OCI-LY1 (cell line): ENCODE results near the gene IMPA2.

Source experiments
- H2AFZ ChIP-seq: fragments of 200-600 bp; sonication (generic), shearing (Covaris generic); 2 replicates; pipeline ENCODE4 v1.6.0; 2014; ENCODE audit warnings: antibody characterized with exemption, mild to moderate bottlenecking, low read length
- H3F3A ChIP-seq: fragments of 200-600 bp; sonication (generic), shearing (Covaris generic); 2 replicates; pipeline ENCODE4 v1.6.0; 2014; ENCODE audit warnings: mild to moderate bottlenecking, antibody characterized with exemption, low read length, moderate library complexity; ENCODE audit not compliant: insufficient read depth
- H3K27ac ChIP-seq: fragments of 200-600 bp; sonication (generic); 2 replicates; pipeline ENCODE4 v1.5.1; 2014; ENCODE audit warnings: low read length, mixed run types, mild to moderate bottlenecking, low read depth; ENCODE audit not compliant: poor library complexity, severe bottlenecking
- H3K27me3 ChIP-seq: fragments of 200-600 bp; sonication (generic); 2 replicates; pipeline ENCODE4 v1.6.0; 2014; ENCODE audit warnings: antibody characterized with exemption, mild to moderate bottlenecking, low read length, moderate library complexity; ENCODE audit not compliant: insufficient read depth
- H3K36me3 ChIP-seq: fragments of 200-600 bp; sonication (generic); 2 replicates; pipeline ENCODE4 v1.6.1; 2014; ENCODE audit warnings: mild to moderate bottlenecking, antibody characterized with exemption, low read length, moderate library complexity, mixed read lengths; ENCODE audit not compliant: insufficient read depth
- H3K4me1 ChIP-seq: fragments of 200-600 bp; sonication (generic); 2 replicates; pipeline ENCODE4 v1.5.1; 2014; ENCODE audit warnings: mild to moderate bottlenecking, low read length, moderate library complexity; ENCODE audit not compliant: insufficient read depth, severe bottlenecking
- H3K4me2 ChIP-seq: fragments of 200-600 bp; sonication (generic), shearing (Covaris generic); 2 replicates; pipeline ENCODE4 v1.6.1; 2014; ENCODE audit warnings: low read length
- H3K4me3 ChIP-seq: fragments of 200-600 bp; sonication (generic); 2 replicates; pipeline ENCODE4 v1.5.1; 2014; ENCODE audit warnings: low read length, low read depth, mild to moderate bottlenecking, mixed read lengths; ENCODE audit not compliant: poor library complexity, severe bottlenecking
- H3K79me2 ChIP-seq: fragments of 200-600 bp; shearing (Covaris generic); 2 replicates; pipeline ENCODE4 v1.6.1; 2016; ENCODE audit warnings: mixed run types, low read length, mixed read lengths; ENCODE audit not compliant: insufficient read depth
- H3K9ac ChIP-seq: fragments of 200-600 bp; sonication (generic), shearing (Covaris generic); 2 replicates; pipeline ENCODE4 v1.6.1; 2014; ENCODE audit warnings: mild to moderate bottlenecking, low read length, mixed read lengths
- H3K9me2 ChIP-seq: fragments of 200-600 bp; sonication (generic), shearing (Covaris generic); 2 replicates; pipeline ENCODE4 v1.6.1; 2014; ENCODE audit warnings: low read depth, mild to moderate bottlenecking, low read length, mixed read lengths
- H3K9me3 ChIP-seq: fragments of 200-600 bp; shearing (Covaris generic); 2 replicates; pipeline ENCODE4 v1.6.1; 2014; ENCODE audit warnings: low read length, mixed read lengths
- H4K20me1 ChIP-seq: fragments of 200-600 bp; sonication (generic), shearing (Covaris generic); 2 replicates; pipeline ENCODE4 v1.6.0; 2016; ENCODE audit warnings: mild to moderate bottlenecking, low read length; ENCODE audit not compliant: insufficient read depth
- CTCF ChIP-seq: fragments of 200-600 bp; sonication (generic), shearing (Covaris generic); IDR thresholded peaks from 2 replicates; pipeline ENCODE4 v1.5.1; 2017; ENCODE audit warnings: mild to moderate bottlenecking, antibody characterized with exemption, low read length, moderate library complexity, mixed read lengths
- EZH2 ChIP-seq: fragments of 200-600 bp; sonication (generic), shearing (Covaris generic); IDR thresholded peaks from 2 replicates; pipeline ENCODE4 v1.8.0; 2017; ENCODE audit warnings: borderline replicate concordance, mixed run types, mild to moderate bottlenecking, antibody characterized with exemption, low read length, moderate library complexity, mixed read lengths

The IMPA2 gene

DNA sequence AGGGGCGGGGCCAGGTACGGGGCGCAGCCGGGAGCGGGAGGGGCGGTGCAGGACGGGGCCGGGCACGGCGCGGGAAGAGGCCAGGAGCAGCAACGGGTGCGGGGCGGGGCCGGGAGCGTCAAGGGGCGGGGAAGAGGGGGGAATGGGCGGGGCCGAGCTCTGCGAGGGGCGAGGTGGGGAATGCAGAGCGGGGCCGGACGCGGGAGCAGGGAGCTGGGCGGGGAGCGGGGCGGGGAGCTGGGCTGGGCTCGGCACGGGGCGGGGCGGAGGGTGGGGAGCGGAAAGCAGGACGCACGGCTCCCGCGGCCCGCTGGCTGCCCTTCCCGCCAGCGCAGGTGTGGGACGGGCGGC lies at the start of gene IMPA2:
IMPA2 (plus strand) TSS at position 316 of the 351 bp plus-strand sequence. CDS start 163 bp downstream, outside the sequence.
- Histone ChIP-seq H3K9ac (peak within 1 kb of the TSS; percentile 72), H2AFZ (peak within 1 kb of the TSS; percentile 53), H3K4me3 (peak within 1 kb of the TSS; percentile 76), H3K4me1 (peaks cover 20% of the 10 kb centered on the region), H3K27me3 (no peaks in the 10 kb centered on the region), H3K9me2 (no peaks in the 10 kb centered on the region), H3F3A (no peaks in the 10 kb centered on the region), H3K79me2 (no peaks in the 10 kb centered on the region), H3K27ac (no peak within 1 kb of the TSS), H3K4me2 (peak within 1 kb of the TSS; percentile 88), H3K9me3 (no peaks in the 10 kb centered on the region), H4K20me1 (no peaks in the 10 kb centered on the region), H3K36me3 (no peaks in the 10 kb centered on the region)
- TF ChIP-seq CTCF (no peak), EZH2 (no peak)

GRCh38 chr18:11932393-11932792 lies 48.9 kb upstream of the IMPA2 start:
- H3K27me3 ChIP-seq: no peaks in the 10 kb centered on the region
- H3K9ac ChIP-seq: no peak overlapping the region
- no peak overlapping the region for H3K4me2 ChIP-seq
- H3K9me2 ChIP-seq: no peaks in the 10 kb centered on the region
- H3K9me3 ChIP-seq: no peaks in the 10 kb centered on the region
- H2AFZ ChIP-seq: no peak overlapping the region
- no peaks in the 10 kb centered on the region for H3K79me2 ChIP-seq
- no peak overlapping the region for H3K27ac ChIP-seq
- no peak overlapping the region for H3K4me3 ChIP-seq
- H3K36me3 ChIP-seq: no peaks in the 10 kb centered on the region
- H3K4me1 ChIP-seq: no peaks in the 10 kb centered on the region
- no peaks in the 10 kb centered on the region for H3F3A ChIP-seq
- TF ChIP-seq CTCF: no peak
- H4K20me1 ChIP-seq: no peaks in the 10 kb centered on the region

DNA sequence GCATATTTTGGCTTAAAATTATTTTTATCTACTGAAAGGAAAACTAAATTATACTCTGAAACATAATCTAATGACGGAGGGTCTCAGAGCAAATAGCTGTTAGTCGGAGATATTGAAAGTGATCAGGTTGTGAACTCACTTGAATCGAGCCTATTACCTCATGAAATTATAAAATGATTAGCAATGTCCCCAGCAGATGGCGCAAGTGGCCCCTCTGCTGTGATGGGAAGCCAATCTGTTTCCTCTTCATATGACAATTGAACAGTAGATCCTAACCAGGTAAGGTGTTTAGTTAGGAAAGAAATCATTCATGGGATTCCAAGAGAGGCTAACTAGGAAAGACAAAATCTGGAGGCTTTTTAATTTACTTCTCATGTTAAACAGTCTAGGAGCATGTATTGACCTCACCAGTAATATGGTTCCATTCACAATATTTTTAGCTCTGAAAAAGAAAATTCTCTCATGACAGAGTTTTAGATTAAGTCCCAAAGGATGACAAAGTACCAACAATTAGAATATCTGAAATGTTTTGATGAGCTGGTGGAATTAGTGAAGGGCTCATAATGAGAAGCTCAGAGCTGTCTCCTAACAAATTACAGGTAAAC lies 43.3 kb upstream of the IMPA2 start:
- no peaks in the 10 kb centered on the region for H3K9me3 ChIP-seq

More for the DNA sequence above, 43.3 kb upstream of the IMPA2 start:
- no peak overlapping the region for H3K4me2 ChIP-seq
- TF ChIP-seq CTCF: peak; percentile 93
- no peak for TF ChIP-seq EZH2
- no peak overlapping the region for H2AFZ ChIP-seq
- H3K4me3 ChIP-seq: no peak overlapping the region
- H3K27ac ChIP-seq: no peak overlapping the region
- H3F3A ChIP-seq: no peaks in the 10 kb centered on the region
- no peaks in the 10 kb centered on the region for H3K79me2 ChIP-seq
- H3K4me1 ChIP-seq: no peaks in the 10 kb centered on the region
- H4K20me1 ChIP-seq: no peaks in the 10 kb centered on the region
- no peaks in the 10 kb centered on the region for H3K27me3 ChIP-seq
- H3K9me2 ChIP-seq: no peaks in the 10 kb centered on the region
- H3K9ac ChIP-seq: no peak overlapping the region
- no peaks in the 10 kb centered on the region for H3K36me3 ChIP-seq
